ENCODE data around the gene MB.

MB gene

DNA sequence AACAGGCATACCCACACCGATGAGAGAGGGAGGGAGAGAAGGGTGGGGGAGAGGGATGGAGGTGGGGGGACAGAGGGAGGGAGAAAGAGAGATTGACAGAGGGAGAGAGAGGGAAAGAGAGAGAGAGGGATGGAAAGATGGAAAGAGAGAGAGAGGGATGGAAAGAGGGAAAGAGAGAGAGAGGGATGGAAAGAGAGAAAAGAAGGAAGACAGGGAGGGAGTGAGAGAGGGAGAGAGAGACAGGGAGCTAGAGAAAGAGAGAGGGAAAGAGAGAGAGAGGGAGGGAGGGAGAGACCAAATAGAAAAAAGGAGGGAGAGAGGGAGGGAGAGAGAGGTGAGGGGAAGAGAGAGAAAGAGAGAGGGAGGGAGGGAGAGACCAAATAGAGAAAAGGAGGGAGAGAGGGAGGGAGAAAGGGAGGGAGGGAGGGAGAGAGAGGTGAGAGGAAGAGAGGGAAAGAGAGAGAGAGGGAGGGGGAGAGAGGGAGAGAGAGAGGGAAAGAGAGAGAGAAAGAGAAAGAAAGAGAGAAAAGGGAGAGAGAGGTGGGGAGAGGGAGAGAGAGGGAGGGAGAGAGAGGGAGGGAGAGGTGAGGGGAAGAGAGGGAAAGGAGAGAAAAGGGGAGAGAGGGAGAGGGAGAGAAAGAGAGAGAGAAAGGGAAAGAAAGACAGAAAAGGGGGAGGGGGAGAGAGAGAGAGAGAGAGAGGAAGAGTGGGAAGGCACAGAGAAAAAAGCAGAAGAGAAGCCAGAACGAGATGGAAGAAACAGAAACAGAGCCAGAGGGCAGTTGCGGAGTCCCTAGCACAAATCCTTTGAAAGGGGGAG is 23.8 kb downstream of the MB start:
- no peak for DNase-seq

DNA sequence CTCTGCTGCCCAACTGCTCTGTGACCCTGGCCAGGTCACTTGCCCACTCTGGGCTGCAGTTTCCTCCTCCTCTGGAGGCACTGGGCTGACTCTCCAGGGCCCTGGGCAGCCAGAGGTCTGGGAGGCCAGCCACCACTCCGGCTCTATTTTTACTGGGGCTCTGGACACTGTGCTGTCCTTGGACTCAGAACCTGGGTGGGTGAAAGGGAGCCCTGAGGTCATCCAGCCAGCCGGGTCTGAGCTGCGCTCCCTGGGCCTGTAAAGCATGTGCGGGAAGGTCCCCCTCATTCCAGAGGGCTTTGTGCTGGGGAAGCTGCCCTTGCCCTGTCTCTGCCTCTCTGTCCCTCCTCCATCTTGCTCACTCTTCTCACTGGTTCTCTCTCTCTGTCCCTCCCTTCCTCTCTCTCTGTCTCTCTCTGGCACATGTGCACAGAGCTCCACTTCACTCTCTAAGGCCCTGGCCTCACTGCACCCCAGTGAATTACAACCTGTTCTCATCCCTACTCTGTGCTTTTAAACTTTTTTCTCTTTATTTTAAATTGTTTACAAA is 24.6 kb downstream of the MB start:
- DNase-seq = no peak

DNA sequence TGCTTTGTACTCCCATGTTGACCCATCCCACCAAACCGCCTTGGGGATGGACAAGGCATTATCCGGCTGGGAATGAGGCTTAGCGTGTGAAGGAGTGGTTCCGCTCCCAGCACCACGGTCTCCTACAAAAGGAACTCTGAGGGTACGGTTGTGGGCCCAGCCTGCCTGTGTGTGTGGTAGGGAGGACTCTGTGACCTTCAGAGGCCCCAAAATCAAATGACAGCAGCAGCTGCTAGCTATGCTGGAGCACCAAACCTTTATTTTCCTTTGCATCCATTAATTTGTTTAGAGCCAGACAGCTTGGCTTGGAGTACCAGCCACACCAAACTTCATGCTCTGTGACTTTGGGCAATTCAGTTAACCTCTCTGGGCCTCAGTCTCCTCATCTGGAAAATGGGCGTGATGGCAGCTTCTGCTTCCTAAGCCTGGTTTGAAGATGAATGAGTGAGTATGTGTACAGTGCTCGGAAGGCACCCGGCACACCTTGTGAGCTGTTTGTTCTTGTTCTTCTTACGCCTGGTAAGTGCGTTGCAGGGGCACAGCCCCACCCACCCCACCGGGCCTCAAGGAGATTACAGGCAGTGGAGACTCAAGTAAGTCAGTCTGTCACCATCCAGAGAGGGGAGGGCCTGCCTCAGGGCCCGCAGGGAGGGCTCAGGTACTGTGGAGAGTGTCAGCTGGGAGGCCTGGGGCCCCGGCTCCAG is 25.3 kb downstream of the MB start:
- no peak for DNase-seq

DNA sequence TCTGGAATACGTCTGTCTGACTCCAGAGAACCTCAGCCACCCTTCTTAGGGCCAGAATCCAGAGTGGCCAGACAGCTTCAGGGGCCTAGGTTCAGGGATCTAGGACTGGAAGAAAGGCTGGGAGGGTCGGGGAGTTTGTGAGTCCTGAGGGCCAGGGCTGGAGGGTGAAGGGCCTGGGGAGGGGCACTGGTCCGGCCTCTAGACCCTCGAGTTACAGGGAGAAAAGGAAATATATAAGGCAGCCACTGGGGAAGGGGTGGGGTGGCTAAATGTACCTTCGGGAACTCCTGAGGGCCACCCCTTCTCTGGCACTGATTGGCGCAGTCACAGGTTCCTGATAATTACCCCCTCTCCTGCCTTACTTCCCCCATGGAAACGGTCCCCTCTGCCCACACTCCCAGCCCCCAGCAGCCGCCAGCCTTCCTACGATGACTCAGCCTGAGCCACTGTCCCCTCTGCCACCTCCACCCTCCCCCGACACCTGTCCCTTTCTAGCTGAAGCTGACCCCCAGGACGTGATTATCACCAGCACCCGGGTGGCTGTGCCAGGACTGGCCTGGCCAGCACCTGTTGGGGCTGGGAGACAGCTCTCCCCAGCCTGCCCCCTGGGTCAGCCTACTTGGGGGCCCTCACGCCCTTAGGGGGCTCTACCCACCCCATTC is 26.4 kb downstream of the MB start:
- peak in 1 of 3 donors; percentile 50 for DNase-seq

DNA sequence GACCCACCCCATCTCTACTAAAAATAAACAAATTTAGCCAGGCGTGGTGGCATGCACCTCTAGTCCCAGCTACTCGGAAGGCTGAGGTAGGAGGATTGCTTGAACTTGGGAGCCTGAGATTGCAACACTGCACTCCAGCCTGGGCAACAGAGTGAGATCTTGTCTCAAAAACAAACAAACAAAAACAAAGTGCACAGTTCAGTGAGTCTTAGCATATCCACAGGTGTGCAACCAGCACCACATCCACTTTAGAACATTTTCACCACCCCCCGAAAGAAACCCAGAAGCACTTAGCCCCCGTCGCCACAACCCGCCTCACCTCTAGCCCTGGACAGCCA is 27.4 kb downstream of the MB start:
- DNase-seq = no peak

- peak; percentile 94 to 98 (median 94) for DNase-seq
Measured at GRCh38 chr22:35589071-35589755, 27.9 kb downstream of the MB start.

- DNase-seq = no peak
Measured at GRCh38 chr22:35587896-35588295, 29.2 kb downstream of the MB start.

GRCh38 chr22:35587447-35587870 is 29.7 kb downstream of the MB start:
- no peak for DNase-seq

DNA sequence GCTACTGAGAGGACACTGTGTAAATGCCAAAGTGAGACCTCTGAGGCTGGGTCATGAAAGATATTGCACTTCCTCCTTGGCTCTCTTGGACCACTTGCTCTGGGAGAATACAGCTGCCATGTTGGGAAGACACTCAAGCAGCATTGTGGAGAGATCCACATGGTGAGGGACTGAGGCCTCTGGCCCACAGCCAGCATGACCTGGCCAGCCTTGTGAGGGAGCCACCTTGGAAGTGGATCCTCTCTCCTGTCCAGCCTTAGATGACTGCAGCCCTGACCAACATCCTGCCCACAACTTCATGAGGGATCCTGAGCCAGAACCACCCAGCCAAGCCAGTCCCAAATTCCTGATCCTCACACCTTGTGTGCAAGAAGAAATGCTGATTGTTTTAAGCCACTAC is 30.4 kb downstream of the MB start:
- no peak for DNase-seq

GRCh38 chr22:35582861-35583670 is 34.1 kb downstream of the MB start:
- peak; percentile 64 to 75 (median 73) for DNase-seq

DNA sequence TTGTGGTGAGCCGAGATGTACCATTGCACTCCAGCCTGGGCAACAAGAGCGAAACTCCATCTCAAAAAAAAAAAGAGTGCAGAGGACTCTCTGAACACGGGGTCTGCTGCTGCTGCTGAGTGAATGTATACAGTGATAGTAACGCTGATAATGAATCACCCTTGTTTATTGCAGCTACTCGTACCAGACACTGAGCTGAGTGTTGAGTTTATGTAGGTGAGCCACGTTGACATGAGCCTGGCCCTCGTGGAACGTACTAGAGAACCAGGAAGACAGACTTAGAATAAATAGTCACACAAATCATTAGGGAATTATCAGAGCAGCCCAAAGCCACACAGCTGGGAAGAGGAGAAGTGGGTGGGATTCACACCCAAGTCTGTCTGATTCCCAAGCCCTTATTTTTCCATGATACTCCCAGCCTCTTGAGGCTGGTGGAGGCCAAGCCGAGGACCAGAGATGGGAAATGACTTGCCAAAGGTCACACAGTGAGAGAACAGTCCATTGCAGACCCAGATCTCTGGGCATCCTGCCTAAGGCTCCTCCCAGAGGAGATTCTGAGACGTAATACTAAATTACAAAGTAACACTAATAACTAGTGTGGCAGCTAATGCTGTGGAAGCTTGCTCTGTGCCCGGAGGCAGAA is 34.8 kb downstream of the MB start:
- DNase-seq = no peak

DNA sequence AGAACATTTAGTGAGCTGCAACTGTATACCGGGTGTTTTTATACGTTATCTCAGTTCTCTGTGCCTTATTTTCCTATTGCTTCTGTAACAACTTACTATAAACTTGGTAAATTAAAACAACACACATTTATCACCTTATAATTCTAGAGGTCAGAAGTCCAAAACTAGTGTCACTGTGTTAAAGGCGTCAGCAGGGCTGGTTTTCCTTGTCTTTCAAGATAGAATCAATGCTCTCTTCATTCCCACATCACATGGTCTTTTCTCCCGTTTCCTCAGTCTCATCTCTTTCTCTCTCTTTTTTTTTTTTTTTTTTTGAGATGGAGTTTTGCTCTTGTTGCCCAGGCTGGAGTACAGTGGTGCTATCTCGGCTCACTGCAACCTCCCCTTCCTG is 36.1 kb downstream of the MB start:
- no peak for DNase-seq

DNA sequence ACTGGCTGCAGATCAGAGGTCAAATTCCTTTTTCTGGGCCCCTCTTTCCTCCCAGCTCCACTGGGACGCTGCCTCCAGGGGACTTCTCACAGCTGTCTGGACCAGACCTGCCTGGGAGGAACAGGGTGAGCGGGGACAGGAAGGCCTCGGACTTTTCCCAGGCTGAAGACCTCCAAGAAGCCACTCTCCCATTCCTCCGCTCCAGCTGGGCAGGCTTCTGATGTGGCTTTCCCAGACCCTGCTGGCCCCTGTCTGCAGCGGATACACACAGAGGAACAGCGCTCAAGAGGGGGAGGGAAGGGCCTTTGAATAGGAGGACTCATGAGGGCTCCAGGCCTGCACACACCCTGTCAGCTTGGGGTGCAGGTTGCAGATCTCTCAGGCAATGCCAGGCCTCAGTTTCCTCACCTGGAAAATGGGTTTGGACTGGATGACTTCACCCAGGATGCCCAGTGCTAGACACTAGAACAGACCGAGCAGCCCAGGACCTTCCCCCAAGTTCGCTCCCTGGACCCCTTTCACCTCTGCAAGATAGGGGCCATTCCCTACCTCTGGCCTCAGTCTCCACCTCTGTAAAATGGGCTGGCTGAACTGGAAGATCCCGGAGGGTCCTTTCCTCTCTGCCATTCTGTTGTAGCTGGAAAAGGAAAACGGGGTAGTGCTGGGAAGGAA is 36.6 kb downstream of the MB start:
- DNase-seq = no peak

DNA sequence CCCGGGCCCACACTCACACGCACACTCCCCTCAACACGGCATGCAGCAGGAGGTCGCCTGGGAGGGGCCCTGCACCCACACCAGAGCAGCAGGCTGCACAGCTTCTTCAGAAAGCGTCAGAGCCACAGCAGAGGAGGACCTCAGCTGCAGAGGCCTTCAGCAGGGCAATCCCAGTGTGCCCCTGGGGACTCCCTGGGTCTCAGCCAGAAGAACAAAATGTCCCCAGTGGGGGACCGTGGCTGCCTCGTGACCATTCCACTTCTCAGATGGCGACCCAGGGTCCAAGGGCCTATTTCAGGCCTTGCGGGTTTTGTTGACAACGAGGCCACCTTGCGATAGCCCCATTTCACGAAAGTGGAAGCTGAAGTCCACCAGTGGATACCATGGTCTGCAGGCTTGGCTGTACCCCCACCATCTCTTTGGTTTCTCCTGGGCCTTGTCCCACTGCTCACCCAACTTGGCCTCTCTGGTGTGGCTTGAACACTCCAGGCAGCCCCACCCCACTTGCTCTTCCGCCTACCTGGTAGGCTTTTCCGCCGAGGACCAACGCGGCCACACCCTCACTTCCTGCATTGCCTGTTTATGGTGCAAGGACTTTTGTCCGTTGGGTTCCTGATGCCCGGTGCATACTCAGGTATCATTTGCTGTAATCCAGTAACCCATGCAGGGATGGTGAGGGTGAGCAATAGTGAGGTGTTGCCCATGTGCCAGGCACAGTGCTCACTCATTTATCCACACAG is 38.1 kb downstream of the MB start:
- DNase-seq = no peak

- no peak for DNase-seq
Measured at GRCh38 chr22:35577799-35578659, 39.1 kb downstream of the MB start.

DNA sequence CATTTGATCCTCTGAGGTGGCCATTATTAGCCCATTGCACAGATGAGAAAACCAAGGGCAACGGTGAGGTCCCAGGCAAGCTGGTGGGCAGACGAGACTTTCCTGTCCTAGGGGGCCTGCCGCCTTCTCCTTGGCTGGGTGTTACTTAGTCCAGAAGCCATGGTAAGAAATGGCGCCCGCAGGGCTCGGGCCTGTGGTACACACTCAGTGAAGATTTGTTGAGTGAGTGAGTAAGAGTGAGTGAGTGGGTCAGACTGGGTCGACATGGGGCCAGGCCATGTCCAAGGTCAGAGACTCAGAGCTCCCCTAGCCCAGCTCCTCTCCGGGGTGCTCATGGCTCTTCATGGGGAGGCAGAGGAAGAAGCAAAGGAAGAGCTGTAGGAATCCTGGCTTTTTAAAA is 40.5 kb downstream of the MB start:
- DNase-seq = no peak

GRCh38 chr22:35575116-35575748 is 41.9 kb downstream of the MB start:
- peak in 1 of 3 donors; percentile 20 for DNase-seq

GRCh38 chr22:35572556-35572955 is 44.6 kb downstream of the MB start:
- DNase-seq = no peak

DNA sequence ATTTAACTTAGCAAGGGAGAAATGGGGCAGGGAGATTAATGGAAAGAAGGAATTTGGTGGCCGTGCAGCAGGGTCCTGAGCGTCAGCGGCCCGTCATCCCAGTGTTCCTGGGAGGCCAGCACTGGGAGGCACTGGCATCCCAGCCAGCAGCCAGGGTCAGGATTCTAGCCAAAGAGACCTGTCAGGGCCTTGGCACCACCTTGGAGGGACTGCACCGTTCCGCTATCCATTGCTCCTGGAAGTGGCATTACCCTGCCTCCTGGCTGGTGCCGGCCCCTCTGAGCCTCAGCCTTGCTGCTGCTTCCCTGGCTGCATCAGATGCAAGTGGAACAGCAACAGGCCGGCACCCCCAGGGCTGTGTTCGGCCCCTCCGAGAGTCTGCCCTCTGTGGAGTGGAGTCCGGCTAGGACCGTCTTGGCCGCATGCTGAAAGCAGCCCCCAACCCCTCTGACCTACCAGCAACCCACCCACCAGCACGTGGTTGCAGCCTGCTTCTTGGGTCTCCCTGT is 46.4 kb downstream of the MB start:
- DNase-seq = no peak

All from suppressor macrophage treated with lipopolysaccharide for 1 hour (primary cell).